K562 (cell line): ENCODE measurements around the gene KAZN. TPM values are rescaled to one million over a fixed set of nuclear protein-coding genes. Genes with fewer than 3 reads are reported as not detected.

Source experiments
- ATAC-seq: fragments of 200-7000 bp; cut with Tn5 transposase; 3 replicates; pipeline ENCODE4 v1.9.1; 2020; ENCODE audit warnings: moderate library complexity
- BruUV-seq: library from RNA; stranded (reverse); fragments of 400-500 nt; replicated peaks from 2 replicates; lab custom pipeline; 2021; lab: Mats Ljungman, UMichigan
- CTCF ChIA-PET: fragments of 300-600 bp; formaldehyde crosslinking; extraction: SDS; loops from one replicate; lab custom pipeline; 2021; ENCODE audit warnings: low intra/inter-chr PET ratio; lab: Yijun Ruan, JAX
- POLR2A ChIA-PET: fragments of 300-600, 350-650 bp; sonication (Branson Sonifier 250); formaldehyde crosslinking; extraction: SDS; loops from one replicate; lab custom pipeline; 2021; ENCODE audit warnings: antibody characterized with exemption, inconsistent platforms; lab: Yijun Ruan, JAX
- DNase-seq, 4 experiments: peaks; one replicate each; pipeline versions ENCODE4 v3.0.0 to v3.0.0-alpha.2; 2011 to 2018; ENCODE audit warnings: low spot score in 3 of 4, mixed read lengths in 3 of 4; ENCODE audit errors: extremely low read depth in 1 of 4
- FAIRE-seq: peaks from 2 replicates; lab custom pipeline; 2011; peaks lifted over from hg19 to GRCh38; lab: Jason Lieb, UNC
- H2AFZ ChIP-seq: 2 replicates; pipeline ENCODE4 v1.6.0; 2011; ENCODE audit warnings: low read depth, low read length, control low read depth, inconsistent platforms
- H3K27ac ChIP-seq: fragments of 200-600 bp; 3 replicates; pipeline ENCODE4 v1.8.0; 2011; ENCODE audit warnings: low read depth, mild to moderate bottlenecking, control low read depth, inconsistent platforms, low read length, moderate library complexity, mixed read lengths; ENCODE audit errors: extremely low read depth
- H3K27me3 ChIP-seq, 2 experiments: fragments of 300-600 bp in 1 of 2; 2 replicates in 1 of 2; 3 replicates in 1 of 2; pipeline versions ENCODE4 v1.6.0 to v1.8.0; 2011; ENCODE audit warnings: inconsistent platforms in 2 of 2, low read length in 2 of 2, mild to moderate bottlenecking in 1 of 2, mixed read lengths in 1 of 2, moderate library complexity in 1 of 2; ENCODE audit not compliant: control insufficient read depth in 2 of 2, insufficient read depth in 2 of 2
- H3K36me3 ChIP-seq: fragments of 300-600 bp; 3 replicates; pipeline ENCODE4 v1.8.0; 2011; ENCODE audit warnings: mild to moderate bottlenecking, low read length, inconsistent platforms; ENCODE audit not compliant: control insufficient read depth, insufficient read depth
- H3K4me1 ChIP-seq, 2 experiments: fragments of 200-600 bp in 1 of 2; replicated peaks in 1 of 2; 2 replicates in 1 of 2; 3 replicates in 1 of 2; pipeline versions ENCODE4 v1.5.1 to v1.8.0; 2011; ENCODE audit warnings: inconsistent platforms in 2 of 2, low read length in 2 of 2, mild to moderate bottlenecking in 1 of 2, mixed read lengths in 1 of 2, moderate library complexity in 1 of 2; ENCODE audit not compliant: control insufficient read depth in 2 of 2, insufficient read depth in 2 of 2
- H3K4me2 ChIP-seq: 2 replicates; pipeline ENCODE4 v1.6.1; 2011; ENCODE audit warnings: low read length, control low read depth, inconsistent platforms, mixed read lengths; ENCODE audit not compliant: insufficient read depth
- H3K4me3 ChIP-seq: fragments of 200-600 bp; sonication (generic), shearing (Covaris generic); 2 replicates; pipeline ENCODE4 v1.5.1; 2016; ENCODE audit warnings: control low read depth, inconsistent platforms
- H3K79me2 ChIP-seq: fragments of 200-600 bp; 3 replicates; pipeline ENCODE4 v1.8.0; 2011; ENCODE audit warnings: low read length, inconsistent platforms; ENCODE audit not compliant: control insufficient read depth, insufficient read depth
- H3K9ac ChIP-seq, 2 experiments: 2 replicates each; pipeline versions ENCODE4 v1.6.0 to v1.6.1; 2011; ENCODE audit warnings: low read depth in 2 of 2, low read length in 2 of 2, control low read depth in 1 of 2, inconsistent platforms in 1 of 2, mild to moderate bottlenecking in 1 of 2, mixed read lengths in 1 of 2; ENCODE audit not compliant: insufficient read depth in 1 of 2
- H3K9me1 ChIP-seq: one replicate; pipeline ENCODE4 v1.6.0; 2011; ENCODE audit warnings: inconsistent platforms, mild to moderate bottlenecking, low read length, moderate library complexity; ENCODE audit not compliant: control insufficient read depth, insufficient read depth
- H3K9me3 ChIP-seq: replicated peaks from 2 replicates; pipeline ENCODE4 v1.5.1; 2011; ENCODE audit warnings: low read depth, low read length, inconsistent platforms; ENCODE audit not compliant: control insufficient read depth, insufficient read depth
- H4K20me1 ChIP-seq: replicated peaks from 2 replicates; pipeline ENCODE4 v1.6.1; 2011; ENCODE audit warnings: low read length, inconsistent platforms, mixed read lengths; ENCODE audit not compliant: control insufficient read depth, insufficient read depth
- ADNP ChIP-seq: fragments of 200-800 bp; sonication (Bioruptor generic); IDR thresholded peaks from 2 replicates; pipeline ENCODE4 v1.6.1; 2016; ENCODE audit warnings: missing genetic modification characterization, missing compliant biosample characterization
- E2F3 ChIP-seq: fragments of 250-450 bp; sonication (Bioruptor Pico); IDR thresholded peaks from 2 replicates; pipeline ENCODE4 v1.4.0; 2020; ENCODE audit warnings: mild to moderate bottlenecking
- FOXA3 ChIP-seq, 2 experiments: fragments of 450-650 bp in 1 of 2; sonication (generic) in 1 of 2; formaldehyde crosslinking; IDR thresholded peaks in 1 of 2; conservative IDR thresholded peaks in 1 of 2; 2 replicates each; pipeline versions ENCODE4 v1.4.0 to v1.8.0; 2020 to 2022; ENCODE audit warnings: mild to moderate bottlenecking in 2 of 2, missing genetic modification reagents in 1 of 2
- GTF2B ChIP-seq: IDR thresholded peaks from 2 replicates; pipeline ENCODE4 v1.6.1; 2011; ENCODE audit not compliant: insufficient read length; ENCODE audit errors: extremely low read depth
- HOXB6 ChIP-seq: fragments of 250-450 bp; sonication (Bioruptor Pico); IDR thresholded peaks from 2 replicates; pipeline ENCODE4 v1.5.1; 2022; ENCODE audit warnings: mild to moderate bottlenecking, borderline replicate concordance
- NEUROD1 ChIP-seq: fragments of 150-350 bp; IDR thresholded peaks from 2 replicates; pipeline ENCODE4 v1.6.1; 2014; ENCODE audit warnings: borderline replicate concordance, low read length, low read depth; ENCODE audit not compliant: partially characterized antibody
- PHF20 ChIP-seq: fragments of 450-650 bp; IDR thresholded peaks from 2 replicates; pipeline ENCODE4 v1.6.1; 2018; ENCODE audit not compliant: partially characterized antibody
- SREBF1 ChIP-seq: fragments of 150-350 bp; IDR thresholded peaks from 2 replicates; pipeline ENCODE4 v1.6.1; 2014; ENCODE audit warnings: antibody characterized with exemption, low read depth, low read length, borderline replicate concordance
- SRSF1 ChIP-seq: fragments of 200-400 bp; formaldehyde crosslinking; IDR thresholded peaks from 2 replicates; pipeline ENCODE4 v1.6.1; 2017; ENCODE audit warnings: mild to moderate bottlenecking, low read depth, low read length, moderate library complexity
- ZNF584 ChIP-seq: fragments of 200-800 bp; sonication (Bioruptor generic); IDR thresholded peaks from 2 replicates; pipeline ENCODE4 v1.6.1; 2016; ENCODE audit warnings: low read depth, mild to moderate bottlenecking, missing genetic modification characterization, missing compliant biosample characterization
- ZNF764 ChIP-seq: fragments of 250-450 bp; sonication (Bioruptor Pico); IDR thresholded peaks from 2 replicates; pipeline ENCODE4 v1.4.0; 2020; ENCODE audit warnings: low read depth, mild to moderate bottlenecking, moderate library complexity
- WGBS: fragments of 100-300 bp; shearing (Covaris generic); methylation state at CpG from one replicate; pipeline ENCODE4 v1.1.6; 2016; ENCODE audit warnings: low coverage, mixed read lengths; ENCODE audit not compliant: insufficient coverage; ENCODE audit errors: missing lambda C conversion rate; 5-methylcytosine and 5-hydroxymethylcytosine counted together
- in situ Hi-C: fragments of 300-500 bp; cut with MboI; formaldehyde crosslinking; loops from 4 replicates; pipeline ENCODE4 v1.15.0; 2018; ENCODE audit warnings: inconsistent platforms, mixed read lengths
- intact Hi-C: fragments of 100-400 bp; cut with micrococcal nuclease; formaldehyde crosslinking; loops from 2 replicates; pipeline ENCODE4 v1.14.2; 2022
- polyA plus RNA-seq, 8 experiments: library from polyadenylated mRNA; depleted of rRNA in 4 of 8; stranded (reverse) in 5 of 8; unstranded in 3 of 8; fragments of >200 nt; fragmentation: Nextera tagmentation in 2 of 8; fragmentation: Illumina TruSeq in 1 of 8; extraction: Ambion mirVana in 2 of 8; extraction: Trizol in 1 of 8; gene quantifications; 2 replicates each; pipeline versions ENCODE4 v1.2.1 to v1.2.3, GENCODE V29; 2011 to 2014; ENCODE audit warnings: inconsistent platforms in 1 of 8, missing spikeins in 1 of 8
- total RNA-seq, 7 experiments: library from RNA; depleted of rRNA in 6 of 7; stranded (reverse); fragments of >200 nt in 6 of 7; fragmentation: Illumina TruSeq in 2 of 7; extraction: Trizol in 2 of 7; gene quantifications; 2 replicates each; pipeline versions ENCODE4 v1.2.1 to v1.2.3, GENCODE V29; 2011 to 2021; ENCODE audit warnings: low replicate concordance in 1 of 7

The KAZN gene
- total and polyA plus RNA-seq, 9 of the 15 experiments (the other 6 are each of a cell fraction or from before 2014, with no cell fraction given): 2.1 to 21.6 (median 5.4) TPM

GRCh38 chr1:14926229-14926628, 327.7 kb downstream of the KAZN start:
- H3K4me2 ChIP-seq: no peak overlapping the region
- no peak overlapping the region for H3K4me3 ChIP-seq
- FAIRE-seq (no peak), DNase-seq (no peak), ATAC-seq (no peak)
- BruUV-seq: no TSS peak
- peaks cover 25% of the 10 kb centered on the region for H4K20me1 ChIP-seq
- in situ Hi-C loops (no loop called here), intact Hi-C loops (loop anchor here (5.0 kb wide), 3 partner anchors 46 to 149 kb away; no protein-coding TSS in a partner anchor)
- TF ChIP-seq ZNF764 (CRISPR knock-in tag) (no peak), FOXA3 (CRISPR knock-in tag; conservative IDR thresholded peaks at IDR 0.05 in 1 of 2, IDR thresholded peaks at IDR 0.05 in 1 of 2) (peak; percentile 43 to 53; a peak in 2 of 4 replicates)
- CTCF ChIA-PET: interaction anchor here (1.0 kb wide), 1 partner anchor 101 kb away, joined by 4 read pairs; no protein-coding TSS in a partner anchor
- peaks cover 12% of the 10 kb centered on the region; the same call in 1 of the 3 replicates for H3K36me3 ChIP-seq
- H3K27me3 ChIP-seq: no peaks in the 10 kb centered on the region; a peak in 1 of 5 replicates
- no peaks in the 10 kb centered on the region for H3K9me1 ChIP-seq
- H3K27ac ChIP-seq: no peak overlapping the region
- H3K9ac ChIP-seq: no peak overlapping the region
- WGBS: 32% methylated on average over 3 of the region's 3 CpGs
- no peaks in the 10 kb centered on the region for H3K9me3 ChIP-seq
- H2AFZ ChIP-seq: no peak overlapping the region
- peaks cover 48% of the 10 kb centered on the region for H3K79me2 ChIP-seq
- H3K4me1 ChIP-seq: peaks cover 32 to 43% of the 10 kb centered on the region in 2 experiments
- POLR2A ChIA-PET: interaction anchor here (0.6 to 1.2 kb wide), 2 partner anchors 16 to 111 kb away, joined by 3 to 4 read pairs; no protein-coding TSS in a partner anchor

DNA sequence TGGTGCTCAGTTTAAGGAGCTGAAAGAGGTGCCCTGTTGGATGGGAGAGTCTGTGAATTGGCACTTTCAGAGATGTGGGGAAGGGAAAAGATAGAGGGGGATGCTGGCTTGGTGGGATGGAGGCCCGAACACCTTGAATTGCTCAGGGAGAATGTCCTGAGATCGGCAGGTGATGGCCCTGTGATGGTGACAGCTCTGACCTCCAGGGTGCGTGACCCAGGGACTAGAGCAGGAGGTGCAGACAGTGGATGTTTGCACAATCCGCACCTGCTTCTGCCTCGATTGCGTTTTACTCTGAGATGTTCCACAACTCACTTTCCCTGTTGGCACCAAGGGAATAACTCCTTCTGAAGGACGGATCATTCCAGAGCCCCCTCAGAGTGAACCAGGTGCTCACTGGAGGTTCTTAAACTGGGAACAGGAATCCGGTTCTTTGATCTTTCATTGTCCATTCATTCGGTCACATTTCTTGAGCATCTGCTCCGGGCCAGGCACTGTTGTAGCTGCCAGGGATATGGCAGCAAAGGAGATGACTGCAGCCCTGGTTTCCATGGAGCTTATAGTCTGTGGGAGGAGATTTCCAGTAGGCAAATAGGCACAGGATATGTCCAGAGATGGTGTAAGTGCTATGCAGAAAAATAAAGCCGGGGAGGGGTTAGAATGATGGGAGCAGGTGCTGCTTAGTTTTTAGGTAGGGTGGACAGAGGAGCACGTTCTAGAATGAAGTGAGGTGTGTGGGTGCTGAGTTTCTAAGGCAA, 328.5 kb downstream of the KAZN start:
- Histone ChIP-seq H3K27ac (no peak overlapping the region), H3K27me3 (no peaks in the 10 kb centered on the region; a peak in 1 of 5 replicates), H3K79me2 (peaks cover 48% of the 10 kb centered on the region), H4K20me1 (peaks cover 25% of the 10 kb centered on the region), H3K36me3 (peaks cover 12% of the 10 kb centered on the region; the same call in 1 of the 3 replicates), H3K9ac (no peak overlapping the region), H3K4me3 (no peak overlapping the region), H3K9me1 (no peaks in the 10 kb centered on the region), H3K4me2 (no peak overlapping the region), H2AFZ (no peak overlapping the region), H3K4me1 (peaks cover 32 to 45% of the 10 kb centered on the region in 2 experiments), H3K9me3 (no peaks in the 10 kb centered on the region)
- no TSS peak for BruUV-seq
- DNase-seq: no peak
- WGBS: 72% methylated on average over 12 of the region's 12 CpGs
- FAIRE-seq: no peak
- ATAC-seq: no peak
- ChIA-PET CTCF (no interaction called here), POLR2A (interaction anchor here (0.6 to 1.2 kb wide), 2 partner anchors 16 to 110 kb away, joined by 3 to 4 read pairs; no protein-coding TSS in a partner anchor)
- in situ Hi-C loops: no loop called here
- intact Hi-C loops: loop anchor here (5.0 kb wide), 3 partner anchors 45 to 150 kb away; no protein-coding TSS in a partner anchor
- TF ChIP-seq ADNP: no peak
- TF ChIP-seq ZNF584 (CRISPR knock-in tag): no peak
- TF ChIP-seq E2F3 (CRISPR knock-in tag): no peak
- TF ChIP-seq SREBF1: no peak
- no peak for TF ChIP-seq SRSF1
- no peak for TF ChIP-seq NEUROD1
- TF ChIP-seq GTF2B: no peak
- no peak for TF ChIP-seq HOXB6 (CRISPR knock-in tag)
- no peak for TF ChIP-seq PHF20
